Globus pallidus (tissue), 1 donor: ENCODE results near the gene E4F1.

Experiments used
- DNase-seq: peaks from one replicate; pipeline ENCODE4 v3.0.0-alpha.2; 2015; ENCODE audit warnings: low spot score

Gene E4F1

DNA sequence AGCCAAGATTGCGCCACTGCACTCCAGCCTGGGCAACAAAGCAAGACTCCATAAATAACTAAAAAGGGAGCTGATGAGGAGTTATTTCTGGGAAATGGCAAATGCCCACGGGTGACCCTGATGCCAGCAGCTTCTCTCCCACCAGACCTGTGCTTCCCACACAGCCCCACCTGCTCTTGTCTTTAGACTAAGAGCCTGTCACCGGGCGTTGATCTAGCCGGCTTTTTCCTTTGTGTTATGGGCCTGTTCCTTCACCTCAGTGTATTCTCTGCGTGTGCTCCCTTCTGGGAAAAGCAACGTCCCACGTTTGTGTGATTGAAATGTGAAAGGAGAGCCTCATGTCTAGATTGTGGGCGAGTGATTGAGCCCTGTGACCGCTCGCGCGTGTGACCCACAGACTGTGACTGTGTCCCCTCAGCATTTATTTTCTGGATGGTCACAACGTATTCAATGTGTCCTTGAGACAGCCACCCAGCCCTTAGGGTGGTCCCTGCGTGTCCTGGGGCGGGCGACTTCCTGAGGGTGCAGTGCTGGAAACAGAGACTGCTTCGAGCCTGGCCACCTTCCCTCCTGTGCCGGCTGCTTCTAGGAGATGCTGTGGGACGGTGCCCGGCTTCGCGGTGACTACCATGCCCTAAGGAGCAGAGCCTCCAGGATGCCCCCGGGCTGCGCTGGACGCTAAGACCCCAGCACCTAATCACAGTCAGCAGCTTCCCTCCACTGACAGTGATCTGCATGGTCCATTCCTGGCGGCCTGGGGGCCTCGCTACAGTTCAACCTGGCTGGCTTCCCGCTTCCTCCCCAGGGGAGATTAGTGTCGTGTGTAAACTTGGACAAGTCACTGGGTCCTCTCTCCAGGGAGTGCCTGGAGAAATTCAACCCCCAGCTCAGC, 52.3 kb downstream of the E4F1 start:
- DNase-seq: no peak

DNA sequence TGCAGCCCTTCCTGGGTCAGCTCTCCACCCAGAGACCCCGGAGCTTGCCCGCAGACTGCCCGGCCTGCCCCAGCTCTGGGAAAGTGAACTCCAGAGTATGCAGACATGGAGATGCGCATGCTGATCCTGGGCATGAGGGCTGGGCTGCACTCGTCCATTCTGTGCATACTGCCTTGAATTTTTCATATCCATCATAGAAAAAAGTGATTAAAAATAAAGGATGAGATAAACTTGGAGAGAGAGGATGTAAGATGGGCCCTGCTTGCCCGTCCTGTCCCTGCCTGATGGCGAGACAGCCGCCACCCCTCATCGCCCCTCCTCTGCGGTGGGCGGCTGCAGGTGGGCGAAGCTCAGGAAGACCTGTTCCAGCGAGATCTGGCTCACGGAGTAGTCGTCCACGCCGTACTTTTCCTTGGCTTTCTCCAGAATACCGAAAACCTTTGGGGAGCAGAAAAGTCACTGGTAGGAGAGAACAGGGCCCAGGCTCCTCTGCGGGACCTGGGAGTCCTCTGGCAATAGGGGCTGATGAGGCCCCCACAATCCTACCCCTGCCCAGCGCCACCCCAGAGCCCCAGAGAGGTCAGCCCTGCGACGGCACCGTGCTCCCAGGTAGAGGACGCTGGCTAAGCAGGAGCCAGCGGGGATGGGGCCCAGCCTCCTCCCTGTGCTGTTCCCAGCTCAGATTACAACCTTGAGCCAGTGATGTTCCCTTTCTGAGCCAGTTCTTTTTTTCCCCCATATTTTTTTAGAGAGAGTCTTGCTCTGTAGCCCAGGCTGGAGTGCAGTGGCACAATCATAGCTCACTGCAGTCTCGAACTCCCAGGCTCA, 53.2 kb downstream of the E4F1 start:
- DNase-seq: no peak

DNA sequence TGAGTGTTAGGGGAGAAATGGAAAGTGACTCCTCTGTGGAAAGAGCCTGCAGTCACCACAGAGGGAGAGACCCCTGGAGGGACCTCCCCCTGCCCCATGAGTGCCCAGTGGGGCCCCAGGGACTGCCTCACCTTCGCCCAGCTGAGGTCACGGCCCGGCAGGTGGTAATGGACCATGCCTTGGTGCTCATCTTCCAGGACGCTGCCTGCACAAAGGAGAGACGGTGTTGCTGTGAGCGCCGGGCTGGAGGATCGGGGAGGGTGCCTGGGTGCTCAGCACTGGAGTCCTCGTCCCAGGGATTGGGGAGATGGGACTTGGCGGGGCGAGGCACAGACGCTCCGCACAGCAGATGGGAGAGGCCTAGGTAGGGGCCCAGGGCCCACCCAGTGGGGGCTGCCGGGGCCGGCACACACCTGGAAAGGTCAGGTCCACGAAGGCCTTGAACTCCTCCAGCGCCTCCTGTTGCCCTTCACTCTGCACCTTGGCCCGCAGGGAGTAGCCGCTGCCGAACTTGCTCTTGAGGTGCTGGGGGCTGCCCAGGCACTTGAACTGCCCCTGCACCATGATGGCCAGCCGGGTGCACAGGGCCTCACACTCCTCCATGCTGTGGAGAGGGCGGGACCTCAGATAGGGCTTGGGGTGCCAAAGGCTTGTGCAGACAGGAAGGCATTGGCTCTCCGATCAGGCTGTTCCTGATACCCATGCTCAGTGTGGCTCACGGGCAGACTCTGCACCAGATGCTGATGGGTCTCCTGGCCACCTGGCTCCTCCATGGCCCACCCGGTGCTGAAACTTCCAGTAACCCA, 54.3 kb downstream of the E4F1 start:
- no peak for DNase-seq

DNA sequence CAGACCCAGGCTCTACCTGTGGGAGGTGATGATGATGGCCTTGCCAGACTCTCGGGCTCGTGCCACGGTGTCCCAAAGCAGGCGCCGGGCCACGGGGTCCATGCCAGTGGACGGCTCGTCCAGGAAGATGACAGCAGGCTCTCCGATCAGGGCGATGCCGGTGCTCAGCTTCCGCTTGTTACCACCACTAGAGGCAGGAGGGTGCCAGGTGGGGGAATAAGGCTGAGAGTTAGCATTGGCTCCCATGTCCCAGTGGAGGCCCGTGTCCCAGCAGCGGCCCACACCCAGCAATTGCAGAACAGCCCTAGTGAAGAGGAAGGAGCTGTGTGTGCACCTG, 54.8 kb downstream of the E4F1 start:
- DNase-seq: no peak

DNA sequence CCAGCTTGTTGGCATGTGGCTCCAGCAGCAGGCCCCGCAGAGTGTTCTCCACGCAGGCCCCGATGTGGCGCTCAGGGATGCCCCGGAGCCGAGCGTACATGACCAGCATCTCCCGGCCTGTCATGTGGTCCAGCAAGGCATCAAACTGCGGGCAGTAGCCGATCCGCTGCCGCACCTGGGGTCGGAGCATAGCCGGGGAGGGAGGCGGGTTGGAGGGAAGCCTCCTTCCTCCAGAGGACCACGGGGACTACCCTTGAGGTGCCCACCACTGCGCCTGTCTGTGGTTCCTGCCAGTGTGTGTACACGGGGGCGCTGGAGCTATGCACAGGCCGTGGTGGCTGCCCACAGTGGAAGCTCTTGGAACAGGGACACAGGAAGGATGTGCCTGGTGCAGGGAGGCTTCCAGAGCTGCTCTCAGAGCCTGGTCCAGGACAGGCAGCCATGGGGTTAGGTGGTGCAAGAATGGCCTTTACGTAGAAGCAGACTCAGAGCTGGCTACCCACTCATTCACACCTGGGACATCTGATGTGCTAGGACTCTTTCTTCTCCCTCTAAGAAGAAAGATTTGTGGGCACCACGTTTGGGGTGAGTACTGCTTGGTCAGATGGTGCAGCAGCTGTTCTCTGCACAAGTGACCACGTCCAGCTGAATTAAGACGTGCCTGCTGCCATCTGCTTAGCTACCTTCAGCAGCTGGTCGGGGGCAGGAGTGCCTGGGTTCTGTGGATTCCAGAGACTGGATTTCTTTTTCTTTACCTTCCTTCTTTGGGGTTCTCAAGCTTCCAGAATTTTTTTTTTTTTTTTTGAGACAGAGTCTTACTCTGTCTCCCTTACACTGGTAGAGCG, 55.8 kb downstream of the E4F1 start:
- no peak for DNase-seq

DNA sequence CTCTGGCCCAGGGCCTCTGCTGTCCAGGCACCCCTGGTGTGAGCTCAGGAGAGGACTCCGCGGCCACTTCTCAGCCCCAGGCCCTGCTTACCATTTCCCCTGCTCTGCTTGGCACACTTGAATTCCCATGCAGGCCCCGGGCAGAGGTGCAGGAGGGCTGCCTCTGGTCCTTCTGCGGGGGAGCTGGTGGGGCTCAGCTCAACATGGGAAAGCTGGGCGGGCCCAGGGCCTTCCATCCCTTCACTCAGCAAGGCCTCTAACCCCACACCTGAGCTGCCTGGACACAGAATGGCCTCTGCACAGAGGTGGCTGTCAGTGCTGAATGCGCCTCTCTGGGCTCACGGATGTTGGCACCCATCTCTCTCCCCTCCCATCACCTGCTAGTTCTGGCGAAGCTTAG, 57.1 kb downstream of the E4F1 start:
- no peak for DNase-seq

DNA sequence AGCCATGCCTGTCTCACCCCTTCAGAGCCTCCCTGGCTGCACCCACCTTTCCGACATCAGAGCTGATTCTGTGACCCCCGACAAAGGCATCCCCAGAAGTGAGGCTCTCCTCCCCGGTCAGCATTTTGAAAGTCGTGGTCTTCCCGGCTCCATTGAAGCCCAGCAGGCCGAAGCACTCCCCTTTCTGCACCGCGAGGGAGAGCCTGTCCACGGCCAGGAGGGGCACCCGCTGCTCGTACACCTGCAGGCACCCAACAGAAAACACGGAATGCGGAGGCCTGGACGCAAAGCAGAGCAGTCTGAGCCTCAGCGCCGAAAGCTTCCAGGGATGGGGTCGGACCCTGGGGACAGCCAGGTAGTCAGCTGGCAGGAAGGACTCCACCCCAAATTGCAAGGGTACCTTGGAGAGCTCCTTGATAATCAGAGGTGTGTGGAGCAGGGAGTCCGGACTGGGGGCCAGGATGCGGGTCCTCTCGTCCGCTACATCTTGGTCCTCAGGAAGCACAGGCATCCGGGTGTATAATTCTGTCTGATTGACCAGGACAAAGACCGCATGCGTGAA, 57.7 kb downstream of the E4F1 start:
- DNase-seq: no peak

DNA sequence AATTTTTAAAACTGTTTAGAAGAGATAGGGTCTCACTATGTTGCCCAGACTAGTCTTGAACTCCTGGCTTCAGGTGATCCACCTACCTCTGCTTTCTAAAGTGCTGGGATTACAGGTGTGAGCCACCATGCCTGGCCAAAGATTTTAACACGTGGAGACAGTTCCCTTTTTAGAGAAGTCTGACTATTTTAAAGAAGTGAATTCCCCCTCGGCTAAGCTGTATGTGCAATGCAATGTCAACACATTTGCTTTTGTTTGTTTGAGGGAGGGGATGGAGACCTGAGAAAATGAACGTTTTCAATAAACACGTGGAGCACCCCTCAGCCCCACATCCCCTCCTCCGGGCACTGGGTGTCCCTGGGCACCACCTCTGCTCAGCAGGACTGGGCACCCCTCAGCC, 58.9 kb downstream of the E4F1 start:
- no peak for DNase-seq

DNA sequence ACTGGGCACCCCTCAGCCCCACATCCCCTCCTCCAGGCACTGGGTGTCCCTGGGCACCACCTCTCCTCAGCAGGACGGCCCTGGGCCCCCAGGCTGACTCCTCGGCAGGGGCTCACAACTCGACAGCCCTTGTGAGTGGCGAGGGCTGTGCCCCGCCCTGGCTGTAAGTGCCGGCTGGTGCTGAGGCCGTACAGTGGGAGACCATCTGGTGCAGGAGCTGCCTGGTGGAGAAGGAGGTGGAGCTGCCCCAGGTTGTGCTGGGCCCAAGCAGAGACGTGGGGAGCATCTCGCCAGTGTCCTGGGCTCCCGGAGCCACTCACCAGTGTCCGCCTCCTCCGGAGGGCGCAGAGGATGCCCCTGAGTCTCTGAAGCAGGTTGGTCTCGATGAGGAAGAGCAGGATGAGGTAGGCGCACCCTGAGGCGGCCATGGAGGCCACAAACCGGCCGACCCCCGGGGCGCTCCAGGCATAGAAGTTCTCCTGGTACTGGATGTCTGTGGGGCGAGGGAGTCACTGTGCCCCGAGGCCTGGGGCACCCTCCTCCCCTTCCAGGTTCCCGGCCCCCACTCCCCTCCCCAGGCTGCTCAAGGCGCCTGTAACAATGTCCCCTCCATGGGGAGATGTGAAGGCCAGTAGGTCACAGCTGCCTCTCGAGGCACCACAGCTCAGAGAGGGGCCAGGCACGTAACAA, 59.6 kb downstream of the E4F1 start:
- DNase-seq: no peak

DNA sequence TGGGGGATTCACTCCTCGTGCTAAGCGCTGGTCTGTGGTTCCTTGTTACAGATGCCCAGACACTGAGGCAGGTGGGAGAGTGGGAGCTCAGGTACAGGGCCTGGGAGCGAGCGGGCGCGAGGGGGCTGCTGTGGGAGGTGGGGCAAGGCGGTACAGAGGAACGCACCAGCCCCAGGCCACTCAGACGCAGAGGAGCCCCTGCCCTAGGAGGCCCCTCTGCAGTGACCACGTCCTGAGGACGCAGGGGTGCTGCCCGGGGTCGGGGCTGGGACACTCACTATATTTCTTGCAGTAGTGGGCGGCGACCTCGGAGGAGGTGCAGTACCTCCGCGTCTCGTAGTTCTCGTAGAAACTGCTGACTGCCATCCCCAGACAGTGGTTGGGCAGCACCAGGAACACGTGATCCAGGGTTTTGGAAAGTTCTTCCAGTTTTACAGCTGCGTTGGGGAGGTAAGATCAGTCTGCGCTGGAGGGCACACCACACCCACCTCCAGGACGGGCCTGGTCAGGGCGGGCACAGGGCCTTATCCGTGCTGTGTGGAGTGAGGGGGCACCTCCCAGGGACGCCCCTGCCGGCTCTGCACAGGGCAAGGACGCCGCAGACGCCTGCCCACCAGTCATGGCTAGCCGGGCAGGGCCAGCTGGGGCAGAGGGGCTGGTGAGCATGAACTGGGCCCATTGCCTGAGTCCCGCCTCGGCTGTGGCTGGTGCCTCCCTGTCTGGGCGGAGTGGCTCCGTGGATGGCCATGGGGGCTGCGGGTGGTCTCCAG, 60.8 kb downstream of the E4F1 start:
- no peak for DNase-seq

DNA sequence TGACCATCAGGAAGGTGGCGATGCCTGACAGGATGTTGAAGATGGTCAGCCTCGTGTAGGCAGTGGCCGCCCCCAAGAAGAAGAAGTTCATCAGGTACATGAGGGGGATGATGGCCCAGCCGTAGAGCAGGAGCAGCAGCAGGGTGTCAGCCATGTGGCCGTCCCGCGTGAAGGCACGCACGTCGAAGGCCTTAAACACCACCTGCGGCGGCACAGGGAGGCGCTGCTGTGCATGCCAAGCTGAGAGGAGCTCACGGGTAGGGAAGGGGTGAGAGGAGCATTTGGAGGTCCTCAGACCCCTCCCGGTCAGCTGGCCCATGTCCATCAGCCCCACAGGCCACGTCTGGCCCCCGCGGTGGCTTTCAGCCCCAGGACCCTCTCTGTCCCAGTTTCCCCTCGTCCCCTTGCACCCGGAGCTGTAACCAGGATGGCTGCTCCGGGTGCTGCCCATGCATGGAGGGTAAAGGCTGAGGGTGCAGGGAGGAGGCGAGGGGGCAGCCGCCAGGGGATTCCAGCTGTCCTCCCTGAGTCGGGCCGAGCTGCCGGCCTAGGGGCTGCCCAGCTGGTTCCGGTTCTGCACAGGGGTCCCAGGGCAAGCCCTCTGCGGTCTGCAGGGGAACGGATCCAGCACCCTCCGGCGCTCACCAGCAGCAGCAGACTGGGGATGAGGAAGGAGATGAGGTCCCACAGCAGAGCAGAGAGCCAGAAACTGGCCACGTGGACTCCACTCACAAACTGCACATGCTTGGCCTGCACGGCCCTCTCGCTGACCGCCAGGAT, 61.6 kb downstream of the E4F1 start:
- no peak for DNase-seq
